ENCODE data around the gene SULT1E1. TPM values are rescaled to one million over a fixed set of nuclear protein-coding genes. Genes with fewer than 3 reads are reported as not detected.

Gene SULT1E1
- total RNA-seq, 1 experiment from 2014 or later, result 0.43 TPM

DNA sequence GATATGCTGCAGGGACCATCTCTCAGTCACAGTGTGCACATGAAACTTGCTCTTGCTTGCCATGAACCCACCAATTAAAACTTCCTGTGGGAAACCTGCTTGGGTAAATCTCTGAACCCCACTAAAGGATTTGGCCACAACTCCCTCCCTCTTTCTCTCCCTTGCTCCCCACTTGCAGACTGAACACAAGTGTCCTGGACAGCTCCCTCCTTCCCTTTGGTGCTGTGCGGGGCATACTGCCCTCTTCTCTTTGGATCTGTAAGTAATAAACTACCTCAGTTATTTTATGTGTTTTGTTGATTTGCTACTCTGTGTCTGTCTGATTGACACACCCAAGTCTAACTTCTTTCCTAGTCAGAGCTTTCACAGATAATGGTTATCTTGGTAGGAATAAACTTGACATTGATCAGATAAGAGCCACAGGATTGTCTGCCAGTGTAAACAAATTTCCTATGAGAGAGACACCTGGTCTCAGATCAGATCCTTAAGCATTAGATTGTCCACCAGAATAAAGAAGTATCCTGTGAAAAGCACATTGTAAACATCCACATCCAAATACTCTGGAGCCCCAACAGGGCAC, 41.8 kb downstream of the SULT1E1 start:
- POLR2A ChIA-PET, result no interaction called here
- intact Hi-C loops (cut with micrococcal nuclease; ENCODE audit: unreplicated experiment), result no loop called here
- Histone ChIP-seq H3K4me1 (peaks cover 13% of the 10 kb centered on the region), H3K9me3 (no peaks in the 10 kb centered on the region), H3K4me3 (ENCODE audit: low read depth, low read length) (no peak overlapping the region), H3K27me3 (replicated peaks; ENCODE audit: control insufficient read depth, insufficient read depth, low read length) (no peaks in the 10 kb centered on the region), H3K36me3 (ENCODE audit: control insufficient read depth, insufficient read depth, low read length) (no peaks in the 10 kb centered on the region; the same call in 1 of the 2 replicates)
- BruUV-seq (replicated peaks), result no TSS peak
- TF ChIP-seq CTCF (IDR thresholded peaks at IDR 0.05; ENCODE audit: insufficient read depth in 1 of 2, low read depth in 1 of 2, low read length in 1 of 2, severe bottlenecking in 1 of 2, unreplicated experiment in 1 of 2), result no peak
- CTCF ChIA-PET, result no interaction called here
- no peaks in the 10 kb centered on the region for H3K36me3 Mint-ChIP-seq (ENCODE audit: insufficient read depth, unreplicated experiment)
- H3K9me3 Mint-ChIP-seq (ENCODE audit: unreplicated experiment), result no peaks in the 10 kb centered on the region
- DNase-seq, result no peak
- H3K4me1 Mint-ChIP-seq (ENCODE audit: low read depth, unreplicated experiment), result peaks cover 6% of the 10 kb centered on the region
- H3K4me3 Mint-ChIP-seq (ENCODE audit: unreplicated experiment), result no peak overlapping the region
- H3K27ac Mint-ChIP-seq (ENCODE audit: unreplicated experiment), result no peak overlapping the region
- no peaks in the 10 kb centered on the region for H3K27me3 Mint-ChIP-seq (ENCODE audit: insufficient read depth, unreplicated experiment)

DNA sequence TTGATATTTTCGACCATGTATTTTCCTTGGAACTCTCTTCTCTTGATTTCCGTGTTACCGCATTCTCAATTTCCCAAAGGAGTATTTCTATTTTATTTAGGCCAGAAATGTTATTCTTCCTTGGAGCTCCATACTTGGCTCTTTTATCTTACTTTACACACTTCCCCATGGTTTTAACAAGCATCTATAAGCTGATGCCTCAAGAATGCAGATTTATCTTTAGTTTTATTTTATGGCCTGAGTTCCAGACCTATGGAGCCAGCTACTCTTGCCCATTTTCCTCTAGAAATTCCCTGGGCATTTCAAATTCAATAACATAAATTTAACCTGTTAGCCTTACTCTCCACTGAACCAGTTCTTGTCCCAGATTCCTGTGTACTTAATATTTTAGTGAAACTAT, 43.7 kb downstream of the SULT1E1 start:
- H3K27me3 Mint-ChIP-seq (ENCODE audit: insufficient read depth, unreplicated experiment), result no peaks in the 10 kb centered on the region
- intact Hi-C loops (cut with micrococcal nuclease; ENCODE audit: unreplicated experiment), result no loop called here
- H3K36me3 Mint-ChIP-seq (ENCODE audit: insufficient read depth, unreplicated experiment), result no peaks in the 10 kb centered on the region
- no peaks in the 10 kb centered on the region for H3K9me3 Mint-ChIP-seq (ENCODE audit: unreplicated experiment)
- Histone ChIP-seq H3K4me1 (peaks cover 8% of the 10 kb centered on the region), H3K27me3 (replicated peaks; ENCODE audit: control insufficient read depth, insufficient read depth, low read length) (no peaks in the 10 kb centered on the region), H3K9me3 (no peaks in the 10 kb centered on the region), H3K4me3 (ENCODE audit: low read depth, low read length) (no peak overlapping the region), H3K36me3 (ENCODE audit: control insufficient read depth, insufficient read depth, low read length) (no peaks in the 10 kb centered on the region; the same call in 1 of the 2 replicates)
- BruUV-seq (replicated peaks), result no TSS peak
- H3K4me1 Mint-ChIP-seq (ENCODE audit: low read depth, unreplicated experiment), result peaks cover 6% of the 10 kb centered on the region
- no peak overlapping the region for H3K4me3 Mint-ChIP-seq (ENCODE audit: unreplicated experiment)
- CTCF ChIA-PET, result no interaction called here
- H3K27ac Mint-ChIP-seq (ENCODE audit: unreplicated experiment), result no peak overlapping the region
- TF ChIP-seq CTCF (IDR thresholded peaks at IDR 0.05; ENCODE audit: insufficient read depth in 1 of 2, low read depth in 1 of 2, low read length in 1 of 2, severe bottlenecking in 1 of 2, unreplicated experiment in 1 of 2), result no peak
- POLR2A ChIA-PET, result no interaction called here
- DNase-seq, result no peak

- POLR2A ChIA-PET, result no interaction called here
- H3K27me3 Mint-ChIP-seq (ENCODE audit: insufficient read depth, unreplicated experiment), result no peaks in the 10 kb centered on the region
- no peaks in the 10 kb centered on the region for H3K36me3 Mint-ChIP-seq (ENCODE audit: insufficient read depth, unreplicated experiment)
- intact Hi-C loops (cut with micrococcal nuclease; ENCODE audit: unreplicated experiment), result no loop called here
- H3K4me1 ChIP-seq, result peaks cover 8% of the 10 kb centered on the region
- H3K4me3 ChIP-seq (ENCODE audit: low read depth, low read length), result no peak overlapping the region
- BruUV-seq (replicated peaks), result no TSS peak
- no peak for DNase-seq
- no peaks in the 10 kb centered on the region for H3K9me3 ChIP-seq
- peaks cover 4% of the 10 kb centered on the region for H3K9me3 Mint-ChIP-seq (ENCODE audit: unreplicated experiment)
- H3K27me3 ChIP-seq (replicated peaks; ENCODE audit: control insufficient read depth, insufficient read depth, low read length), result no peaks in the 10 kb centered on the region
- H3K36me3 ChIP-seq (ENCODE audit: control insufficient read depth, insufficient read depth, low read length), result no peaks in the 10 kb centered on the region
- H3K4me3 Mint-ChIP-seq (ENCODE audit: unreplicated experiment), result no peak overlapping the region
- peaks cover 6% of the 10 kb centered on the region for H3K4me1 Mint-ChIP-seq (ENCODE audit: low read depth, unreplicated experiment)
- H3K27ac Mint-ChIP-seq (ENCODE audit: unreplicated experiment), result no peak overlapping the region
- CTCF ChIA-PET, result no interaction called here
- TF ChIP-seq CTCF (IDR thresholded peaks at IDR 0.05; ENCODE audit: insufficient read depth in 1 of 2, low read depth in 1 of 2, low read length in 1 of 2, severe bottlenecking in 1 of 2, unreplicated experiment in 1 of 2), result no peak
These were observed 46.3 kb downstream of the SULT1E1 start for GRCh38 chr4:69813628-69814027.
